ENCODE measurements around the gene ZDHHC7.
A peak's percentile ranks its signal among the peaks of the same experiment; 100 is the strongest.

The ZDHHC7 gene

DNA sequence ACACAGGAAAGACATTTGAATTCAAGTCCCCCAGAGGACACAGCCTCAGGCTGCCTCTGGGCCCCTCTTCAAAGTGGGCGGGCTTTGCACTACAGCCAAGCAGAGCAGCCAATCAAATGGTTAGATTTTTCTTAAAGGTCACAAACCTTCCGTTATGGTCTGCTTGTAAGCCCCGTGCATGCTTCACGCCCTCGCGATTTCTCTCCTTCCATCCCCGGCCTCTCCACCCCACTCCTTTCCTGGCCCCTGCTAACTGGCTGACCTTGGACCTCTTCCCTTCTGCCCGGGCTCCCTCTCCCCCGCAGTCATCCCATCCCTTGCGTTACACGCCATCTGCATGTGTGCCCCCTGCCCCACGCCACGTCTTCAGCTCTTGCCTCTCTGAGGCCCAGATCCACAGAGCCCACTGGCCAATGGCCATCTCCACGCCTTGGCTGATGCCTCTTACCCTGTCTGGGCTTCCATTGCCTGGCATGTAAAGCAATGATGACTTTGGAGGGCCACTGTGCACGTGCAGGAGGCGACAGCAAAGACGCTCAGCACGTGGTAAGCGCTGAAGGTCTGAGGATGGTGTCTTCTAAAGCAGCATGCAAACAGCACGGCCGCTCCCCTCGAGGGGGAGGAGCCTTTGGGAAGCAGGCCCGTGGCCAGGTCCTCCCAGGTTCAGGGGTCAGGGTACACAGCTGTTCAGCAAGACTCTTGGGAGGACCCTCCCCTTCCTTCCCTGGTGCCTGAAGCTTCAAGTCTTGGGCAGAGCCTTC is 86.8 kb downstream of the ZDHHC7 start:
- no peak for DNase-seq
- H2BK120ac ChIP-seq (ENCODE audit: insufficient read depth, low read length, poor library complexity): peak overlapping the region; percentile 57

More for the DNA sequence above, 86.8 kb downstream of the ZDHHC7 start:
- peaks cover 33% of the 10 kb centered on the region for H3K79me1 ChIP-seq (ENCODE audit: low read length)
- H3K4me3 ChIP-seq (ENCODE audit: low read depth, low read length): no peak overlapping the region
- peak overlapping the region; percentile 1 for H4K12ac ChIP-seq (ENCODE audit: low read depth, low read length)
- peak overlapping the region; percentile 23 for H3K4ac ChIP-seq (ENCODE audit: low read depth, low read length)
- peak overlapping the region; percentile 4 for H3K18ac ChIP-seq (ENCODE audit: low read length)
- H3K9me3 ChIP-seq (ENCODE audit: insufficient read depth, low read depth, low read length): no peaks in the 10 kb centered on the region
- H2AFZ ChIP-seq (ENCODE audit: insufficient read depth, low read length, poor library complexity): peak overlapping the region; percentile 7
- H3K4me2 ChIP-seq (ENCODE audit: low read length): no peak overlapping the region
- H3K23ac ChIP-seq (ENCODE audit: low read length): no peak overlapping the region
- WGBS (ENCODE audit: extremely low coverage, insufficient coverage, insufficient read length): no CpG with 5 or more reads among the region's 23 CpGs
- peak overlapping the region; percentile 13 for H2AK5ac ChIP-seq (ENCODE audit: low read length)
- no peaks in the 10 kb centered on the region for H3K79me2 ChIP-seq (ENCODE audit: control insufficient read depth, insufficient read depth, low read length, poor library complexity)
- peak overlapping the region; percentile 8 for H3K14ac ChIP-seq (ENCODE audit: low read length)
- H2BK12ac ChIP-seq (ENCODE audit: low read length): peak overlapping the region; percentile 12
- no peaks in the 10 kb centered on the region for H3K27me3 ChIP-seq (ENCODE audit: insufficient read depth, low read length)
- no peak overlapping the region for H3K27ac ChIP-seq (ENCODE audit: low read depth, low read length)
- no peak overlapping the region for H3K9ac ChIP-seq (ENCODE audit: low read length)
- peak overlapping the region; percentile 34 for H2BK5ac ChIP-seq (ENCODE audit: low read depth, low read length, poor library complexity)
- H4K8ac ChIP-seq (ENCODE audit: low read depth, low read length): peak overlapping the region; percentile 4
- H3K36me3 ChIP-seq (ENCODE audit: control insufficient read depth in 1 of 2, insufficient read depth in 2 of 2, low read length in 2 of 2): no peaks in the 10 kb centered on the region
- H4K91ac ChIP-seq (ENCODE audit: low read depth, low read length): peak overlapping the region; percentile 80
- peaks cover 29 to 32% of the 10 kb centered on the region in 2 experiments for H3K4me1 ChIP-seq (ENCODE audit: control insufficient read depth in 1 of 2, insufficient read depth in 2 of 2, low read length in 2 of 2)
